Mesenchymal stem cell (in vitro differentiated cells and primary cell): ENCODE measurements around the gene FNDC3B.
A peak's percentile ranks its signal among the peaks of the same experiment; 100 is the strongest.

Experiments used
- DNase-seq: peaks from one replicate; pipeline ENCODE4 v3.0.0-alpha.2; 2013
- H2AFZ ChIP-seq: one replicate; pipeline ENCODE4 v1.6.1; 2013; ENCODE audit warnings: low read depth, mild to moderate bottlenecking, control low read depth, inconsistent platforms, low read length, moderate library complexity
- H2AK5ac ChIP-seq: 2 replicates; pipeline ENCODE4 v1.6.1; 2013; ENCODE audit warnings: low read length, moderate library complexity, mild to moderate bottlenecking, inconsistent platforms; ENCODE audit not compliant: severe bottlenecking
- H2BK120ac ChIP-seq: one replicate; pipeline ENCODE4 v1.6.1; 2013; ENCODE audit warnings: low read depth, mild to moderate bottlenecking, inconsistent platforms, low read length, moderate library complexity
- H2BK12ac ChIP-seq, 2 experiments: one replicate each; pipeline ENCODE4 v1.6.1; 2013; ENCODE audit warnings: inconsistent platforms in 2 of 2, low read length in 2 of 2, mild to moderate bottlenecking in 2 of 2, moderate library complexity in 2 of 2, control low read depth in 1 of 2
- H2BK15ac ChIP-seq: one replicate; pipeline ENCODE4 v1.6.1; 2013; ENCODE audit warnings: mild to moderate bottlenecking, low read depth, inconsistent platforms; ENCODE audit not compliant: poor library complexity, severe bottlenecking
- H2BK5ac ChIP-seq: 2 replicates; pipeline ENCODE4 v1.6.1; 2013; ENCODE audit warnings: low read depth, mild to moderate bottlenecking, low read length, control low read depth, inconsistent platforms; ENCODE audit not compliant: poor library complexity, severe bottlenecking
- H3K14ac ChIP-seq, 2 experiments: one replicate each; pipeline ENCODE4 v1.6.1; 2013; ENCODE audit warnings: inconsistent platforms in 2 of 2, low read length in 2 of 2, control low read depth in 1 of 2, mild to moderate bottlenecking in 1 of 2, moderate library complexity in 1 of 2
- H3K18ac ChIP-seq, 2 experiments: one replicate each; pipeline ENCODE4 v1.6.1; 2013; ENCODE audit warnings: inconsistent platforms in 2 of 2, low read length in 2 of 2, control low read depth in 1 of 2, low read depth in 1 of 2, mild to moderate bottlenecking in 1 of 2
- H3K23ac ChIP-seq, 2 experiments: one replicate each; pipeline ENCODE4 v1.6.1; 2013; ENCODE audit warnings: inconsistent platforms in 2 of 2, low read length in 2 of 2, mild to moderate bottlenecking in 2 of 2, moderate library complexity in 2 of 2, control low read depth in 1 of 2
- H3K27ac ChIP-seq: 2 replicates; pipeline ENCODE4 v1.5.1; 2013; ENCODE audit warnings: mild to moderate bottlenecking, moderate library complexity, low read length, control low read depth, inconsistent platforms; ENCODE audit not compliant: poor library complexity, severe bottlenecking
- H3K27me3 ChIP-seq, 2 experiments: 2 replicates each; pipeline versions ENCODE4 v1.6.1 to v1.7.0; 2013; ENCODE audit warnings: low read length in 2 of 2, mild to moderate bottlenecking in 2 of 2, moderate library complexity in 2 of 2, control low read depth in 1 of 2, inconsistent platforms in 1 of 2; ENCODE audit not compliant: control insufficient read depth in 1 of 2, insufficient read depth in 1 of 2
- H3K36me3 ChIP-seq, 2 experiments: 2 replicates each; pipeline versions ENCODE4 v1.6.1 to v1.7.0; 2013; ENCODE audit warnings: low read length in 2 of 2, control low read depth in 1 of 2, inconsistent platforms in 1 of 2, low read depth in 1 of 2, mild to moderate bottlenecking in 1 of 2; ENCODE audit not compliant: insufficient read depth in 2 of 2, control insufficient read depth in 1 of 2
- H3K4ac ChIP-seq, 2 experiments: one replicate each; pipeline ENCODE4 v1.6.1; 2013; ENCODE audit warnings: inconsistent platforms in 2 of 2, low read length in 2 of 2, mild to moderate bottlenecking in 2 of 2, moderate library complexity in 2 of 2, control low read depth in 1 of 2, low read depth in 1 of 2
- H3K4me1 ChIP-seq: 2 replicates; pipeline ENCODE4 v1.6.1; 2013; ENCODE audit warnings: low read depth, low read length, control low read depth; ENCODE audit not compliant: control insufficient read depth, insufficient read depth
- H3K4me2 ChIP-seq: 2 replicates; pipeline ENCODE4 v1.6.1; 2013; ENCODE audit warnings: low read length, mild to moderate bottlenecking, inconsistent platforms; ENCODE audit not compliant: poor library complexity, severe bottlenecking
- H3K4me3 ChIP-seq, 2 experiments: 2 replicates each; pipeline versions ENCODE4 v1.5.1 to v1.7.0; 2013; ENCODE audit warnings: low read length in 2 of 2, mild to moderate bottlenecking in 2 of 2, control low read depth in 1 of 2, low read depth in 1 of 2; ENCODE audit not compliant: insufficient read depth in 1 of 2
- H3K79me1 ChIP-seq: replicated peaks from 2 replicates; pipeline ENCODE4 v1.6.1; 2013; ENCODE audit warnings: mild to moderate bottlenecking, control low read depth, low read length, inconsistent platforms; ENCODE audit not compliant: poor library complexity, severe bottlenecking
- H3K9ac ChIP-seq: 2 replicates; pipeline ENCODE4 v1.7.0; 2013; ENCODE audit warnings: mild to moderate bottlenecking, low read length, moderate library complexity
- H3K9me3 ChIP-seq: 2 replicates; pipeline ENCODE4 v1.7.0; 2013; ENCODE audit warnings: mild to moderate bottlenecking, low read length; ENCODE audit not compliant: control insufficient read depth
- H4K8ac ChIP-seq: one replicate; pipeline ENCODE4 v1.6.1; 2013; ENCODE audit warnings: inconsistent platforms, mild to moderate bottlenecking, low read length, moderate library complexity
- H4K91ac ChIP-seq: one replicate; pipeline ENCODE4 v1.6.1; 2013; ENCODE audit warnings: mild to moderate bottlenecking, low read length, inconsistent platforms
- WGBS: methylation state at CpG from one replicate; pipeline ENCODE4 v1.1.7; 2013; ENCODE audit warnings: mixed read lengths; 5-methylcytosine and 5-hydroxymethylcytosine counted together

FNDC3B gene

DNA sequence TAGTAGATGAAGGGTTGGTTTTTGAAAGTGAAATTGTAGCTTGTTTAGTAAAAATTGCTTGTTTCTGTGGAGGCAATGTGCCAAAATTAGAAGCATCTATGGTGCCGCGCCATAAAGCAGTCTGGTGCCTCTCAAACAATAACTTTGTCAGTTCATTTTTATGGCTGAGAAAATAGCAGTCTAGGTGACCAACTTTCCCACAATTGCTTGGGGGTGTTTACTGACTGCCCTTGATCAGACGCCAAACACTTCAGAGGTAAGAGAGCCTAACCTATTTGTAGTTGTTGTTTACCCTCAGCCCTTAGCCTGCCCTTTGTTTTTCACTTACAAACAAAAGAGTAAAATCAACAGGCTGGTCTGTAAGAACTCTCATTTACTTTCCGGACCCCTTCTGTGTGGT lies 174.5 kb downstream of the FNDC3B start:
- Histone ChIP-seq H3K4ac (no peak overlapping the region), H3K4me3 (no peak overlapping the region), H2BK5ac (no peak overlapping the region), H3K36me3 (peaks cover 12 to 26% of the 10 kb centered on the region in 2 experiments), H2BK15ac (no peak overlapping the region), H3K14ac (no peak overlapping the region), H4K8ac (no peak overlapping the region), H3K9me3 (no peaks in the 10 kb centered on the region), H3K79me1 (peaks cover 5% of the 10 kb centered on the region), H2BK12ac (no peak overlapping the region), H4K91ac (no peak overlapping the region), H2AK5ac (no peak overlapping the region), H3K4me1 (peaks cover 15% of the 10 kb centered on the region), H3K23ac (no peak overlapping the region), H3K4me2 (no peak overlapping the region), H3K27me3 (no peaks in the 10 kb centered on the region), H2BK120ac (no peak overlapping the region), H3K9ac (no peak overlapping the region), H2AFZ (no peak overlapping the region), H3K18ac (no peak overlapping the region), H3K27ac (no peak overlapping the region)
- DNase-seq, result no peak
- 91% methylated on average over 3 of the region's 4 CpGs for WGBS

DNA sequence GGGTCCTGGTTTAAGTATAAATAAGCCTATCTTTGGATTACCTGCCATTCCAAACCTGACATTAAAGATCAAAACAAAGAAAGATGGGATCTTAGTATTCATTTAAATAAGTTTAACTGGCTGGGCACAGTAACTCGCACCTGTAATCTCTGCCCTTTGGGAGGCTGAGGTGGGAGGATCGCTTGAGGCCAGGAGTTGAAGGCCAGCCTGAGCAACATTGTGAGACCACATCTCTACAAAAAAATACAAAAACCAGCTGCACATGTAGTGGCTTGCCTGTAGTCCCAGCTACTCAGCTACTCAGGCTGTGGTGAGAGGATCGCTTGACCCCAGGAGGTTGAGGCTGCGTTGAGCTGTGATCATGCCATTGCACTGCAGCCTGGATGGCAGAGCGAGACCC lies 176.9 kb downstream of the FNDC3B start:
- Histone ChIP-seq H3K27ac (no peak overlapping the region), H3K36me3 (peaks cover 0 to 16% of the 10 kb centered on the region in 2 experiments), H3K4me3 (no peak overlapping the region), H2BK120ac (no peak overlapping the region), H3K9ac (no peak overlapping the region), H3K18ac (no peak overlapping the region), H3K27me3 (no peaks in the 10 kb centered on the region), H3K14ac (no peak overlapping the region), H3K79me1 (peaks cover 5% of the 10 kb centered on the region), H3K9me3 (no peaks in the 10 kb centered on the region), H2BK12ac (no peak overlapping the region), H4K8ac (no peak overlapping the region), H2BK15ac (no peak overlapping the region), H3K4ac (no peak overlapping the region), H3K4me1 (peaks cover 4% of the 10 kb centered on the region), H2BK5ac (no peak overlapping the region), H3K23ac (no peak overlapping the region), H3K4me2 (no peak overlapping the region), H4K91ac (no peak overlapping the region), H2AK5ac (no peak overlapping the region), H2AFZ (no peak overlapping the region)
- WGBS, result 99% methylated on average over 4 of the region's 5 CpGs
- DNase-seq, result no peak

DNA sequence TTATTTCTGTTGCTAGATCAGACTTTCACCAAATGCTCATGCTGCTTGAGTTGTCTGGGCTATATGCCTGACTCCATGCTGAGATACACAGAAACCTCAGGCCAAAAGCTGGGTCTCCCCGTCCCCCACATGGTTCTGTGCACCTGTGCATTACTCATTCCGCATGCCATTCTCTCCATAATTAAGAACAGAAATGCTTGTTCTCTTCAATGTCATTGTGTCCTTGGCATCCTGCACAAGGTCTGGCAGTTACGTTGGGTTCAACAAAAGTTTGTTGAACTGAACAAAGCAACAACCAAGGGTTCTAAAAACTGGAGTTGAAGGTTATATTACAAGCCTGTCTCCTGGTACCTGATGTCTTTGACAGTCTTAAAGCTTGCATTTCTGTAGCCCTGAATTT lies 177.5 kb downstream of the FNDC3B start:
- Histone ChIP-seq H3K27me3 (no peaks in the 10 kb centered on the region), H2BK15ac (no peak overlapping the region), H3K27ac (no peak overlapping the region), H3K4me1 (peaks cover 4% of the 10 kb centered on the region), H3K23ac (no peak overlapping the region), H3K14ac (no peak overlapping the region), H4K91ac (no peak overlapping the region), H2AFZ (no peak overlapping the region), H3K79me1 (peaks cover 5% of the 10 kb centered on the region), H2BK120ac (no peak overlapping the region), H3K18ac (no peak overlapping the region), H2AK5ac (no peak overlapping the region), H3K9ac (no peak overlapping the region), H2BK12ac (no peak overlapping the region), H3K4me3 (no peak overlapping the region), H3K4ac (no peak overlapping the region), H3K36me3 (peaks cover 0 to 16% of the 10 kb centered on the region in 2 experiments), H4K8ac (no peak overlapping the region), H3K9me3 (no peaks in the 10 kb centered on the region), H3K4me2 (no peak overlapping the region), H2BK5ac (no peak overlapping the region)
- 88% methylated on average over 3 of the region's 3 CpGs for WGBS
- no peak for DNase-seq

DNA sequence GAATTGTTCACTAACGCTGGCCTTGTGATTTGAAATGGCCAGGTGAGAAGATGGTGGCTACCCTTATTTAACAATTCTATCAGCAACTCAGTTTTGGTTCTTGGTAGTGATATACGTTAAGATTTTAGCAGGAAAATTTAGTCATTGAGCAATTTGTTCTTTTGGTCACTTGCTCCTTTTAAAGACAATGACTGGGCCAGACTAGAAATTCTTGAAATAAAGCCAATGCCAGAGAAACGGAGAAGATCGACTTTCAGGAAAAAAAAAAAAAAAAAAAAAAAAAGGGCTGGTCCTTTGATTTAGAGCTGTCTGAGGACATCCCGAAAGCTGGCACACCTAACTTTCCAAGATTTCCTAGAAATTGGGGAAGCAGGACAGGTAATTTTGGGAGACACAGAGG lies 178.5 kb downstream of the FNDC3B start:
- no peak overlapping the region for H2BK12ac ChIP-seq
- DNase-seq, result no peak
- WGBS, result 56% methylated on average over 4 of the region's 5 CpGs

More for the DNA sequence above, 178.5 kb downstream of the FNDC3B start:
- no peak overlapping the region for H2BK120ac ChIP-seq
- no peak overlapping the region for H4K8ac ChIP-seq
- H3K14ac ChIP-seq, result no peak overlapping the region
- H3K9ac ChIP-seq, result peak overlapping the region; percentile 7
- no peaks in the 10 kb centered on the region for H3K79me1 ChIP-seq
- H3K27me3 ChIP-seq, result no peaks in the 10 kb centered on the region
- peaks cover 0 to 10% of the 10 kb centered on the region in 2 experiments for H3K36me3 ChIP-seq
- H4K91ac ChIP-seq, result no peak overlapping the region
- H2BK15ac ChIP-seq, result no peak overlapping the region
- no peak overlapping the region for H2AK5ac ChIP-seq
- H3K4me3 ChIP-seq, result no peak overlapping the region
- H3K4me1 ChIP-seq, result peaks cover 8% of the 10 kb centered on the region
- no peak overlapping the region for H3K23ac ChIP-seq
- no peak overlapping the region for H2AFZ ChIP-seq
- no peak overlapping the region for H3K4ac ChIP-seq
- H3K4me2 ChIP-seq, result no peak overlapping the region
- H3K27ac ChIP-seq, result no peak overlapping the region
- H3K9me3 ChIP-seq, result no peaks in the 10 kb centered on the region
- H3K18ac ChIP-seq, result no peak overlapping the region
- no peak overlapping the region for H2BK5ac ChIP-seq
